GM12875 (cell line): ENCODE measurements around the gene S100Z.
"Not testable (repeated sequence)": the region's sequence is repeated elsewhere in the genome, so short reads cannot be mapped to it uniquely, and the experiment has no call there.

ENCODE experiments used
- H3K4me3 ChIP-seq: one replicate; pipeline ENCODE4 v1.5.1; 2011; ENCODE audit warnings: low read depth, low read length, control low read depth
- TF ChIP-seq, protein P1 (sequence below): IDR thresholded peaks from 2 replicates; pipeline ENCODE4 v1.5.1; 2011; ENCODE audit warnings: low read depth, mild to moderate bottlenecking, control low read depth, inconsistent platforms, low read length, moderate library complexity, borderline replicate concordance; ENCODE audit not compliant: insufficient read depth

Gene S100Z

DNA sequence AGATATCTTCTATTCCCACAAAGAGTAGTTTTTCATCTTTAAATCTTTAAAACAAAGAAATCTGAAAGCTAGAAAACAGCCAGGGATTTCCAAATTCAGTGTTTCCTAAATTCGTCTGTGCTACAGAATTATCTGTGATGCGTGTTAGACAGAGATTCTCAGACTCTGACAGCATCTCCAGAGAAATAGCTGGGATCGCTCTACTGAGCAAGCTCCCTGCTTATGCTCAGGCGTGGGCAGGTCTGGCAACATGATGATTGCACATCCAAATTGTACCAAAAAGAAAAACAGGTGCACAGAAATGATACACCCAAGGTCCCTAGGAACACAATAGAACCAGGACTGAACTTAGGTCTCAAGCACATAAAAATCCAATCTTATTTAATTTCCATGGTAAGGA, 80.3 kb downstream of the S100Z start:
- TF ChIP-seq, protein P1, sequence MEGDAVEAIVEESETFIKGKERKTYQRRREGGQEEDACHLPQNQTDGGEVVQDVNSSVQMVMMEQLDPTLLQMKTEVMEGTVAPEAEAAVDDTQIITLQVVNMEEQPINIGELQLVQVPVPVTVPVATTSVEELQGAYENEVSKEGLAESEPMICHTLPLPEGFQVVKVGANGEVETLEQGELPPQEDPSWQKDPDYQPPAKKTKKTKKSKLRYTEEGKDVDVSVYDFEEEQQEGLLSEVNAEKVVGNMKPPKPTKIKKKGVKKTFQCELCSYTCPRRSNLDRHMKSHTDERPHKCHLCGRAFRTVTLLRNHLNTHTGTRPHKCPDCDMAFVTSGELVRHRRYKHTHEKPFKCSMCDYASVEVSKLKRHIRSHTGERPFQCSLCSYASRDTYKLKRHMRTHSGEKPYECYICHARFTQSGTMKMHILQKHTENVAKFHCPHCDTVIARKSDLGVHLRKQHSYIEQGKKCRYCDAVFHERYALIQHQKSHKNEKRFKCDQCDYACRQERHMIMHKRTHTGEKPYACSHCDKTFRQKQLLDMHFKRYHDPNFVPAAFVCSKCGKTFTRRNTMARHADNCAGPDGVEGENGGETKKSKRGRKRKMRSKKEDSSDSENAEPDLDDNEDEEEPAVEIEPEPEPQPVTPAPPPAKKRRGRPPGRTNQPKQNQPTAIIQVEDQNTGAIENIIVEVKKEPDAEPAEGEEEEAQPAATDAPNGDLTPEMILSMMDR: no peak
- H3K4me3 ChIP-seq: no peak overlapping the region

GRCh38 chr5:76938177-76938576, 88.4 kb downstream of the S100Z start:
- TF ChIP-seq, protein P1: no peak
- no peak overlapping the region for H3K4me3 ChIP-seq

- TF ChIP-seq, protein P1: no peak
- H3K4me3 ChIP-seq: no peak overlapping the region
Measured at GRCh38 chr5:76941000-76941399, 91.2 kb downstream of the S100Z start.

DNA sequence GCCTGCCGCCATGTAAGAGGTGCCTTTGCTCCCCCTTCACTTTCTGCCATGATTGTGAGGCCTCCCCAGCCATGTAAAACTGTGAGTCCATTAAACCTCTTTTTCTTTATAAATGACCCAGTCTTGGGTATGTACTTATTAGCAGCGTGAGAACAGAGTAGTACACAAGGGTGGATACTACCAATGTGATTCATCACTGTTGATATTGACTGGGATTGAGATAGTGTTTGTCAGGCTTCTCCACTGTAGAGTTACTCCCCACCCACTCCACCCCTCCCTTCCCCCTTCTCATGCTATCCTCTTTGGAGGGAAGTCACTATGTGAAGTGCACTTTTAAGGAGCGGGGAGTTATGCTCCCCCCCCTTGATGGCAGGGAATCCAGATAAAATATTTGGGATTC, 91.6 kb downstream of the S100Z start:
- H3K4me3 ChIP-seq: no peak overlapping the region

GRCh38 chr5:76942581-76942980, 92.8 kb downstream of the S100Z start:
- H3K4me3 ChIP-seq: no peak overlapping the region
- TF ChIP-seq, protein P1: no peak

More for the DNA sequence above, 91.6 kb downstream of the S100Z start:
- TF ChIP-seq, protein P1: no peak

- no peak overlapping the region for H3K4me3 ChIP-seq
- TF ChIP-seq, protein P1: no peak
Measured at GRCh38 chr5:76943006-76943405, 93.2 kb downstream of the S100Z start.

GRCh38 chr5:76944638-76945037, 94.8 kb downstream of the S100Z start:
- H3K4me3 ChIP-seq: no peak overlapping the region
- TF ChIP-seq, protein P1: no peak

GRCh38 chr5:76945238-76945637, 95.4 kb downstream of the S100Z start:
- H3K4me3 ChIP-seq: not testable (repeated sequence)
